GM19043 (cell line): ENCODE data around the gene SUFU.
A peak's percentile ranks its signal among the peaks of the same experiment; 100 is the strongest.

Experiments
- ATAC-seq: cut with Tn5 transposase; IDR thresholded peaks from one replicate; pipeline ENCODE4 v1.9.1; 2021; ENCODE audit warnings: low read depth; ENCODE audit not compliant: unreplicated experiment

The SUFU gene

GRCh38 chr10:102545997-102546396, 42.2 kb downstream of the SUFU start:
- no peak for ATAC-seq

- ATAC-seq: no peak
Observed at GRCh38 chr10:102546606-102547320, 43.0 kb downstream of the SUFU start.

DNA sequence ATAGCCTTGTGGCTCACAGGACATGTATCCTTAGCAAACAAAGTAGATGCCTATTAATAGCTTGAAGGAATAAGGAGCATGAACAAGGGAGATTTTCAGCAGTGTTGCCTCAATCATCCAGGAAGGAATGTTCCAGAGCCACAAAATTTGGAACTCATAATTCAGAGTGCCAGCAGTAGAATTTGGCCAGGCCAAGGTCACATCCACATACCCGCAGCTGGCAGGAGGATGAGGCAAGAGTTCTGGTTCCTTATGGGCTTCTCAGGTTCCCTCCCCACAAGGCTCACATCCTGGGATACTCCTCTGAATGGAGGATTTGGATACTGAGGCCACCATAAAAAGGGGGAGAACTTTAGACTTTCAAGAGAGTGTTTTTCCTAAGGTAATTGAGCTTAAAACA, 45.8 kb downstream of the SUFU start:
- ATAC-seq: no peak

GRCh38 chr10:102550636-102551210, 47.0 kb downstream of the SUFU start:
- no peak for ATAC-seq

DNA sequence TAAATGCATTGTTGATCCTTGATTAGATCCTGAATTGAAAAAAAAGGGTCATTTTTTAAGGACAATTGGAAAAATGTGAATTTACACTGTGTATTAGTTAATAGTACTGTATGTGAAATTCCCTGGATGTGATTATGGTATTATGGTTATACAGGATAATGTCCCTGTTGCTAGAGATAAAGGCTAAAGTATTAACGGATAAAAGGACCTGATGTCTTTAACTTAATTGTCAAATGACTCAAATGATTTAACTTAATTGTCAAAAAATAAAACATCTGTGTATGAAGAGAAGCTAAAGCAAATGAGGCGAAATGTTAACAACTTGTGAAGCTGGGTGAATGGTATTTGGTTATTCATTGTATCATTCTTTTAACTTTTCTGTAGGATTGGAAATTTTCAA, 48.8 kb downstream of the SUFU start:
- ATAC-seq: no peak

GRCh38 chr10:102553771-102554170, 50.0 kb downstream of the SUFU start:
- no peak for ATAC-seq

DNA sequence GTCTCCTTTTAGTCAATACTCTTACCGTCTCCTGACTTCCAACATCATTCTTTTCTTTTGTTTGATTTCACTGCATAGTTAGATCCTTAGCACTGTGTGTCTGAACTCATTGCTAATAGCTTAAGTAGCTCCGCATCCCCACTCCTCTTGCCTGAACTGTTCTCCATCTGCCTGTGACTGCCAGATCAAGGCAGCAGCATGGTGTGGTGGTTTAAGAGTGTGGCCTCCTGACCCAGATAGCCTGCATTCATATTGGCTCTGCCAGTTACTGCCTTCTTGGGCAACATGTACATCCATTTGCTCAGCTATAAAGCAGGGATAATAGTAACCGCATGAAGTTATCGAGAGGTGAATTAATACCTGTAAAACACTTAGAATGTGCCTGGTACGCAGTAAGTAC, 50.8 kb downstream of the SUFU start:
- no peak for ATAC-seq

- ATAC-seq: no peak
Observed at GRCh38 chr10:102555781-102556328, 52.1 kb downstream of the SUFU start.

- no peak for ATAC-seq
Observed at GRCh38 chr10:102557569-102557968, 53.8 kb downstream of the SUFU start.

DNA sequence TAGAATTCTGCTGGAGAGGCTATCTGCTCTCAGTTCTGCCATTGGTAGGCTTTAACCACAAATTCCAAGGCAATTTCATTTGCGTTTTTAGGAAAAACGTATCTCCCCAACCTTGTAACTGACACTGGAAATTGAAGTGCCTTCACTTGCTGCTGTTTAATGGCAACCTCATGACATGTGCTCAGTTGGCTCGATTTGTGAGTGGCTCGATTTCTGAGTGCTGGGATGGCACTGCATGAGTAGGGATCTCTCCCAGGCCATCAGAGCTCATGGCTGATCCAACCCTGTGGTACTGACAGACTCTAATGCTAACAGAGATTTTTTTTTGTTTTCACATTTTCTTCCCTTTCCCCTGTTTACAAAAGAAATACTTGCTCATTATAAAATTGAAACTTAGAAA, 56.0 kb downstream of the SUFU start:
- no peak for ATAC-seq

- ATAC-seq: no peak
Observed at GRCh38 chr10:102564209-102564834, 60.5 kb downstream of the SUFU start.

- ATAC-seq: no peak
Observed at GRCh38 chr10:102565793-102566192, 62.0 kb downstream of the SUFU start.

- no peak for ATAC-seq
Observed at GRCh38 chr10:102578782-102579181, 75.0 kb downstream of the SUFU start.

DNA sequence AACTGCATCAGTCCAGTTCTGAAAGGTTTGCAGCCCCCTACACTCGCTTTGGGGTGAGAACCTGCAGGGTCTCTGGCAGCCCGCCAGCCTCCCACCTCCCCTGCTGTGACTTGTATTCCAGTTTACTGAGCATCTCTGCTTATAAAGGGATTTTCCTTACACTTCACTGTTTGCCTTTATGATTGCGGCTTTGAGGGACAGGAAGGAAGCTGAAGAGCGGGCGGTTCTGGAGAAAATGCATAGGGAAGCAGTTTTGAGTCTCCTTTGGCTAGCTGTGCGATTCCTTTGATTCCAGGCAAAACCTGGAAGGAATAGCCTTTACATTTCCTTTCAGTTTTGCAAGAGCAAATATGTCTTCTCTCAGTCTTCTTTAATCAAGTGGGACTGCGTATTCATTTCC, 75.6 kb downstream of the SUFU start:
- ATAC-seq: no peak

- ATAC-seq: no peak
Observed at GRCh38 chr10:102580230-102580629, 76.5 kb downstream of the SUFU start.

DNA sequence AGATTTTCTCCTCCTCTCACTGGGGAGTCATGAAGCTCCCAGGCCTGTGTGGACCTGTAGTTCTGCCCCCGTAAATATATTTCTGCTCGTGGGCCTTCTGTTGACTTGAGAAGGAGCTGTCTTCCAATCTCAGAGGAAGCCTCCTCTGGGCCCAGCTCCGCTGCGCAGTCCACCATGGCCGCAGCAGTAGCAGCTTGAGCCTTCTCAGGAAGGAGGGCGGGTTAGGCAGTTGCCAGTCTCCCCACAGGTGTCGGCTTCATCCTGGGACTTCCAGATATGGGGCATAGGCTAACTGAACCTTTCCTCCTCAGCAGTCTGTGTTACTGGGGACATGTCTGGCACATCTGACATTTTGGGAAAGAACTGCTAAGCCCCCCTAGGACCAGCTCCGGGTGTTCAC, 77.6 kb downstream of the SUFU start:
- ATAC-seq: no peak

DNA sequence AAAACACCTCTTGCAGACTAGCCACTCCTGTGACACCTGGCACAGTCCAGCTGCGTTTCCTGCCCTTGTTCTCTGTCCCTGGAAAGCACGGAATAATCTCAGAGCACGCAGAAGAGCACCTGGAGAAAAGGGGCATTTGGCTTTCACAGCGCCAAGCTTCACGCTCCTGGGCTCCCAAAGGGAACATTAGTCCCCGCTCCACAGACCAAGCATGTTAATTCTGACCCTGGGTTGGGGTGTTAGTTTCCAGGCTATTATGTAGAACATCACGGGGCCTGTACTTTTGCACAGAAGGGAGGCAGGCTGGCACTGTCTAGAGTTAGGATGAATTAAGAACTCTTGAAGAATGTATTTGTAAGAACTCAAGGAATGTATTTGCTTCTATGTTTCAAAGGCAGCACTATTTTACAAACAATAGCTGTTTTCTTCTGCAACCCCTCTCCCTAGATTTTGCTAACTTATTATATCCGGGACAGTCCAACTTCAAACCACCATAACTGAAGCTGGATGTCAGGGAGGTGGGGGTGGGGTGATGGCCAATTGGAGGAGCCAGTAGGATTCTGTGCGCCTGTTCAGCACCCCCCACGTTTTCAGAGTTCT, 78.3 kb downstream of the SUFU start:
- ATAC-seq: no peak

DNA sequence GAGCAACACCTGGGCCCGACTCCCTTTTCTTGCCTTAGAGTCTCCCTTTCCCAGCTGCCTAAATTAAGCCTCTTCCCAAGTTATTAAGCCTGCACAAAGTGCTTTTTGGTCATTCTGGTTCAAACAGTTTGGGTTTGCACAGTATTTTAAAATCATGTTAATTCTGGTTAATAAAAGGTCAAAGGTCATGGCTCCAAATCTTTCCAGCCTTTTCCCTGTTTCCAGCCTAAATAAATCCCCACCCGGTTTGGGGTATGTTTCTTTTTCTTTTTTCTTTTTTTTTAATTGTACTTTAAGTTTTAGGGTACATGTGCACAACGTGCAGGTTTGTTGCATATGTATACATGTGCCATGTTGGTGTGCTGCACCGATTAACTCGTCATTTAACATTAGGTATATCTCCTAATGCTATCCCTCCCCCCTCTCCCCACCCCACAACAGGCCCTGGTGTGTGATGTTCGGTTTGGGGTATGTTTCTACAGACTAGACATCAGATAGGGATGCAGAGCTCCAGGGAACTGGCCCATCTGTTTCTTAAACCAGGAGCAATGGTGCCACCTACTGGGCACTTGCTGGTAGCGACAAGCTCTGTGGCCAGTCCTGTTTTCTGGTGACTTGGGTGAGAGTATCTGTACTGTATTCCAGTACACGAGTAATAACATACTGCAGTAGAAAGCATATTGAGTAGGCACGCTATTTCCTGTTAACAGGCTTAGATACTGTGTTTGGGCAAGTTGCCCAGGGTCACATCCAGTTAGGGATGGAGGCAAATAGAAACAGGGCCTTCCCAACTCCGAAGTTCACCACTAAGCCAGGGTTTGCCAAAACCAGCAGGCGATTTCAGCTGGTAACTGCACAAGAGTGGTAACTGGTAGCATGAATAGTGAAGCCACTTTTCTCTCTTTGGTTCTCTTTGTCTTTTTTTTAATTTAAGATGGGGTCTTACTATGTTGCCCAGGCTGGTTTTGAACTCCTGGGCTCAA, 80.0 kb downstream of the SUFU start:
- peak; percentile 55 for ATAC-seq

DNA sequence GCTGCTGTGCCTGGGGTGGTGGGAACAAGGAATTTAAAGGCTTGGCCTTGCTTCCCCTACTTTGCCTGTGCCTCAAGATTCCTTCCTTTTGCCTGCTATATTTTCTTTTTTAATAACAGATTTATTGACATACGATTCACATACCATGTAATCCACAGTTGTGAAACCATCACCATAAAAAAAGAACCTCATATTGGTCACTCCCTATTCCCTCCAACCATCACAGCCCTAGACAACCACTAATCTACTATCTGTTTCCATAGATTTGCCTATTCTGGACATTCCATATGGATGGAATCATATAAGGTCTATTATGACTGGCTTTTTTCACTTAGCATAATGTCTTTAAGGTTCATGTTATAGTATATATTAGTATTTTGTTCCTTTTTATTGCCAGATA, 81.3 kb downstream of the SUFU start:
- ATAC-seq: no peak

DNA sequence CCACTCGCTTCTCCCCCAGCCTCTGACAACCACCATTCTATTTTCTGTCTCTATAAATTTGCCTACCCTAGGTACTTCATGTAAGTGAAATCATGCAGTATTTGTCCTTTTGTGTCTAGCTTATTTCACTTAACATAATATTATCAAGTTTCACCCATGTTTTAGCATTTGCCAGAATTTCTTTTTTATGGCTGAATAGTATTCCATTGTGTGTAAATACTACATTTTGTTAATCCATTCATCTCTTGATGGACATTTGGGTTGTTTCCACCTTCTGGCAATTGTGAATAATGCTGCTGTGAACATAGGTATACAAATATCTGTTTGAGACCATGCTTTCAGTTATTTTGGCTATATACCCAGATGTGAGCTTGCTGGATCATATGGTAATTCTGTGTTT, 83.1 kb downstream of the SUFU start:
- ATAC-seq: no peak
